B cell (primary cell): Measurements from ENCODE around the gene CHN1. TPM values are rescaled to one million over a fixed set of nuclear protein-coding genes. Genes with fewer than 3 reads are reported as not detected.

ENCODE experiments used
- ATAC-seq: fragments of 200-7000 bp; cut with Tn5 transposase; one replicate; pipeline ENCODE4 v1.10.0; 2021; ENCODE audit warnings: low read depth, mild to moderate bottlenecking, moderate number of reproducible peaks, moderate library complexity
- CTCF ChIA-PET: fragments of 350-600 bp; sonication (Branson Sonifier 250); formaldehyde crosslinking; loops from one replicate; lab custom pipeline; 2021; ENCODE audit warnings: antibody characterized with exemption, inconsistent platforms; lab: Charles Lee
- POLR2A ChIA-PET: fragments of 350-600 bp; sonication (Branson Sonifier 250); formaldehyde crosslinking; loops from one replicate; lab custom pipeline; 2021; ENCODE audit warnings: antibody characterized with exemption; lab: Charles Lee
- DNase-seq: peaks from one replicate; pipeline ENCODE4 v3.0.0; 2013
- H2AFZ ChIP-seq: 2 replicates; pipeline ENCODE4 v1.6.1; 2012; ENCODE audit warnings: mild to moderate bottlenecking, low read depth, low read length; ENCODE audit not compliant: insufficient read depth, poor library complexity, severe bottlenecking
- H3K27ac ChIP-seq, 2 donors: 1 replicate in 1 of 2; 2 replicates in 1 of 2; pipeline ENCODE4 v1.5.1; 2012 to 2013; ENCODE audit warnings: low read length in 2 of 2, mild to moderate bottlenecking in 2 of 2, moderate library complexity in 1 of 2
- H3K27me3 ChIP-seq, 4 experiments: fragments of 200-600 bp in 1 of 4; sonication (generic) in 1 of 4; replicated peaks in 1 of 4; 1 replicate in 2 of 4; 2 replicates in 2 of 4; pipeline versions ENCODE4 v1.6.1 to v1.7.0; 2013 to 2016; ENCODE audit warnings: low read length in 3 of 4, mild to moderate bottlenecking in 2 of 4, mixed read lengths in 1 of 4, moderate library complexity in 1 of 4; ENCODE audit not compliant: insufficient read depth in 4 of 4, control insufficient read depth in 3 of 4; ENCODE audit errors: control extremely low read depth in 1 of 4
- H3K36me3 ChIP-seq, 2 experiments: replicated peaks in 1 of 2; 1 replicate in 1 of 2; 2 replicates in 1 of 2; pipeline versions ENCODE4 v1.6.1 to v1.7.1; 2013; ENCODE audit warnings: low read length in 1 of 2; ENCODE audit not compliant: insufficient read depth in 2 of 2, control insufficient read depth in 1 of 2; ENCODE audit errors: control extremely low read depth in 1 of 2, extremely low read depth in 1 of 2
- H3K4me1 ChIP-seq, 2 donors: fragments of 200-600 bp in 1 of 2; sonication (generic) in 1 of 2; 1 replicate in 1 of 2; 2 replicates in 1 of 2; pipeline versions ENCODE4 v1.5.1 to v1.6.1; 2013 to 2017; ENCODE audit warnings: low read length in 2 of 2; ENCODE audit not compliant: control insufficient read depth in 2 of 2, insufficient read depth in 2 of 2
- H3K4me2 ChIP-seq: replicated peaks from 2 replicates; pipeline ENCODE3; 2012; ENCODE audit warnings: mild to moderate bottlenecking, low read depth, low read length; ENCODE audit not compliant: poor library complexity, severe bottlenecking
- H3K4me3 ChIP-seq, 5 experiments: fragments of 200-600 bp in 1 of 5; sonication (generic) in 1 of 5; 1 replicate in 3 of 5; 2 replicates in 2 of 5; pipeline versions ENCODE4 v1.5.1 to v1.7.0; 2011 to 2016; ENCODE audit warnings: low read length in 4 of 5, mild to moderate bottlenecking in 4 of 5, low read depth in 2 of 5, control low read depth in 1 of 5, moderate library complexity in 1 of 5; ENCODE audit not compliant: insufficient read depth in 1 of 5; ENCODE audit errors: control extremely low read depth in 1 of 5, extremely low read depth in 1 of 5
- H3K79me2 ChIP-seq: fragments of 200-600 bp; sonication (generic); one replicate; pipeline ENCODE4 v1.6.0; 2016; ENCODE audit warnings: low read length; ENCODE audit not compliant: control insufficient read depth, insufficient read depth
- H3K9ac ChIP-seq: fragments of 200-600 bp; sonication (generic); 2 replicates; pipeline ENCODE4 v1.6.1; 2017; ENCODE audit warnings: mild to moderate bottlenecking, low read length, moderate library complexity
- H3K9me3 ChIP-seq, 3 donors: one replicate each; pipeline versions ENCODE4 v1.6.1 to v1.7.1; 2013; ENCODE audit warnings: low read length in 2 of 3; ENCODE audit not compliant: control insufficient read depth in 2 of 3, insufficient read depth in 1 of 3; ENCODE audit errors: control extremely low read depth in 1 of 3
- H4K20me1 ChIP-seq: 2 replicates; pipeline ENCODE4 v1.6.0; 2012; ENCODE audit warnings: mild to moderate bottlenecking, low read length; ENCODE audit not compliant: insufficient read depth, control insufficient read depth, poor library complexity, severe bottlenecking
- H3K27ac Mint-ChIP-seq: one replicate; pipeline ENCODE4 v1.8.0; 2021; ENCODE audit warnings: mixed read lengths
- H3K27me3 Mint-ChIP-seq: one replicate; pipeline ENCODE4 v1.8.0; 2021; ENCODE audit warnings: mixed read lengths
- H3K4me1 Mint-ChIP-seq: one replicate; pipeline ENCODE4 v1.8.0; 2021; ENCODE audit warnings: mixed read lengths
- H3K4me3 Mint-ChIP-seq: one replicate; pipeline ENCODE4 v1.8.0; 2021; ENCODE audit warnings: mixed read lengths
- H3K9me3 Mint-ChIP-seq: one replicate; pipeline ENCODE4 v1.8.0; 2022; ENCODE audit warnings: mixed read lengths; ENCODE audit not compliant: insufficient read depth
- EZH2 ChIP-seq: IDR thresholded peaks from 2 replicates; pipeline ENCODE4 v1.6.1; 2012; ENCODE audit warnings: borderline replicate concordance, low read depth, mild to moderate bottlenecking, moderate library complexity, low read length; ENCODE audit not compliant: insufficient read depth, poor library complexity, severe bottlenecking
- WGBS: methylation state at CpG from one replicate; pipeline ENCODE4 v1.1.5; 2013; ENCODE audit warnings: missing lambda C conversion rate; ENCODE audit not compliant: insufficient coverage; 5-methylcytosine and 5-hydroxymethylcytosine counted together
- intact Hi-C: fragments of 100-400 bp; cut with micrococcal nuclease; formaldehyde crosslinking; loops from one replicate; pipeline ENCODE4 v1.10.0; 2022
- polyA plus RNA-seq: library from polyadenylated mRNA; depleted of rRNA; stranded (reverse); fragments of >200 nt; gene quantifications from 2 replicates; pipeline ENCODE4 v1.2.3, GENCODE V29; 2012
- total RNA-seq, 2 donors: library from RNA; stranded (reverse); fragments of 120-200 nt in 1 of 2; gene quantifications; 1 replicate in 1 of 2; 2 replicates in 1 of 2; pipeline versions ENCODE4 v1.2.3 to v1.2.4, GENCODE V29; 2013 to 2022
- TF ChIP-seq, protein P1 (sequence below): fragments of 200-600 bp; IDR thresholded peaks from one replicate; pipeline ENCODE4 v1.8.0; 2022; ENCODE audit warnings: antibody characterized with exemption, mild to moderate bottlenecking

The CHN1 gene
- total and polyA plus RNA-seq, 2 donors (not counting 1 experiment from before 2014, with no cell fraction given): 0.79 to 1.4 TPM

DNA sequence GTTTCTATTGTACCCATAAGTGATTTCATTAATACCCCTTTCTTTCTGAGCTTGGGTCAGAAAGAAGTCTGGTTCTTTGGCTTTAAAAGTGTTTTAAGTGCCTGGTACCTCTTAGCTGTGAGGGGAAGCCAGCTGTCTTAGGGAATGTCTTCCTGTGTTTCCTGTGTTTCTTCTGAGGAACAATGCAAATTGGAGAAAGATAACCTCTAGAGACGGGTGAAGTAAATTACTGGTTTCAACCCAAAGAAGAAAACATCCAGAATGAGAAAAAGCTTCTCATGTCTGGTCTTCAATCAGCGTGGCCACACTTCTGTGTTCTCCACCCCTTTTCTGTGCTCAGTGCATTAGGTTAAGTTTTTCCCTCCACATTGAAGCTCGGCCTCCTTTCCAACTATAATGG, 10.2 kb upstream of the CHN1 start:
- intact Hi-C loops: no loop called here
- Histone ChIP-seq H2AFZ (no peak overlapping the region), H3K4me1 (no peaks in the 10 kb centered on the region), H3K36me3 (no peaks in the 10 kb centered on the region), H4K20me1 (no peaks in the 10 kb centered on the region), H3K9me3 (peaks cover 0 to 3% (median 0%) of the 10 kb centered on the region in 3 donors), H3K9ac (no peak overlapping the region), H3K4me2 (no peak overlapping the region), H3K4me3 (no peak overlapping the region), H3K27ac (no peak overlapping the region), H3K27me3 (no peaks in the 10 kb centered on the region), H3K79me2 (no peaks in the 10 kb centered on the region)
- H3K27me3 Mint-ChIP-seq: peaks cover 12% of the 10 kb centered on the region
- no peak overlapping the region for H3K4me3 Mint-ChIP-seq
- 0% methylated on average over 1 of the region's 3 CpGs for WGBS
- no peak overlapping the region for H3K27ac Mint-ChIP-seq
- ChIA-PET POLR2A (no interaction called here), CTCF (interaction anchor here (1.1 kb wide), 1 partner anchor 16 kb away, joined by 4 read pairs; no protein-coding TSS in a partner anchor)
- no peak for TF ChIP-seq EZH2
- TF ChIP-seq, protein P1, sequence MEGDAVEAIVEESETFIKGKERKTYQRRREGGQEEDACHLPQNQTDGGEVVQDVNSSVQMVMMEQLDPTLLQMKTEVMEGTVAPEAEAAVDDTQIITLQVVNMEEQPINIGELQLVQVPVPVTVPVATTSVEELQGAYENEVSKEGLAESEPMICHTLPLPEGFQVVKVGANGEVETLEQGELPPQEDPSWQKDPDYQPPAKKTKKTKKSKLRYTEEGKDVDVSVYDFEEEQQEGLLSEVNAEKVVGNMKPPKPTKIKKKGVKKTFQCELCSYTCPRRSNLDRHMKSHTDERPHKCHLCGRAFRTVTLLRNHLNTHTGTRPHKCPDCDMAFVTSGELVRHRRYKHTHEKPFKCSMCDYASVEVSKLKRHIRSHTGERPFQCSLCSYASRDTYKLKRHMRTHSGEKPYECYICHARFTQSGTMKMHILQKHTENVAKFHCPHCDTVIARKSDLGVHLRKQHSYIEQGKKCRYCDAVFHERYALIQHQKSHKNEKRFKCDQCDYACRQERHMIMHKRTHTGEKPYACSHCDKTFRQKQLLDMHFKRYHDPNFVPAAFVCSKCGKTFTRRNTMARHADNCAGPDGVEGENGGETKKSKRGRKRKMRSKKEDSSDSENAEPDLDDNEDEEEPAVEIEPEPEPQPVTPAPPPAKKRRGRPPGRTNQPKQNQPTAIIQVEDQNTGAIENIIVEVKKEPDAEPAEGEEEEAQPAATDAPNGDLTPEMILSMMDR: no peak
- H3K4me1 Mint-ChIP-seq: no peaks in the 10 kb centered on the region
- ATAC-seq (no peak), DNase-seq (no peak)
- H3K9me3 Mint-ChIP-seq: peaks cover 2% of the 10 kb centered on the region

DNA sequence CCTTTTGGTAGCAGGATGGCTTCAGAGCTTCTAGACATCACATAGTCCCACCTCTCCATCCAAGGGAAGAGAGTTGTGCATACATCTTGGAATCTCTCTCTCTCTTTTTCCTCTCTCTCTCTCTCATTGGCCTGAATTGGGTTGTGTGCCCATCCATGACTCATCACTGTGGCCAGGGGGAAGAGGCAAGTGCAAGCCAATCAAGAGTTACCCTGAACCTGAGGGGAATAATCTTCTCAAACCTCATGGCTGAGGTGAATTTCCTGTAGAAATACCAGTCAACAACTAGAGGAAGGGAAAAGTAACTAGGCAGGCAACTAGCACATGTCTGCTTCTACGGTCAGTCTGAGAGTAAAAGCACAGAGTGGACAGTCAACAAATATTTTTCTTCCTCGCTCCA, 7.3 kb upstream of the CHN1 start:
- Histone ChIP-seq H3K4me1 (no peaks in the 10 kb centered on the region), H3K9me3 (no peaks in the 10 kb centered on the region), H3K4me3 (no peak overlapping the region), H3K27me3 (peaks cover 0 to 4% (median 1%) of the 10 kb centered on the region in 4 experiments), H3K4me2 (no peak overlapping the region), H4K20me1 (no peaks in the 10 kb centered on the region), H3K27ac (no peak overlapping the region), H3K9ac (no peak overlapping the region), H3K79me2 (no peaks in the 10 kb centered on the region), H3K36me3 (no peaks in the 10 kb centered on the region), H2AFZ (no peak overlapping the region)
- Mint-ChIP-seq H3K27ac (no peak overlapping the region), H3K27me3 (peaks cover 21% of the 10 kb centered on the region), H3K4me1 (no peaks in the 10 kb centered on the region), H3K9me3 (peaks cover 2% of the 10 kb centered on the region), H3K4me3 (no peak overlapping the region)
- WGBS: no CpG with 5 or more reads among the region's 2 CpGs
- POLR2A ChIA-PET: no interaction called here
- DNase-seq (no peak), ATAC-seq (no peak)
- intact Hi-C loops: no loop called here
- TF ChIP-seq, protein P1: no peak
- TF ChIP-seq EZH2: no peak
- CTCF ChIA-PET: no interaction called here
